ENCODE measurements around the gene PRR11. TPM values are rescaled to one million over a fixed set of nuclear protein-coding genes. Genes with fewer than 3 reads are reported as not detected.
A peak's percentile ranks its signal among the peaks of the same experiment; 100 is the strongest.
"Not testable (repeated sequence)": the region's sequence is repeated elsewhere in the genome, so short reads cannot be mapped to it uniquely, and the experiment has no call there.

PRR11 gene
- total RNA-seq, 3 donors from 2014 or later: 1.8 to 2.3 (median 1.8) TPM

GRCh38 chr17:59167571-59168001 lies 12.0 kb downstream of the PRR11 start:
- Mint-ChIP-seq H3K4me1 (ENCODE audit: low read depth) (peaks cover 4% of the 10 kb centered on the region), H3K27me3 (ENCODE audit: low read depth) (no peaks in the 10 kb centered on the region), H3K9me3 (no peaks in the 10 kb centered on the region), H3K4me3 (no peak overlapping the region), H3K36me3 (ENCODE audit: insufficient read depth) (no peaks in the 10 kb centered on the region)
- ATAC-seq (peak in 1 of 2 donors; percentile 18), DNase-seq (no peak)

- Mint-ChIP-seq H3K4me3 (no peak overlapping the region), H3K4me1 (ENCODE audit: low read depth) (no peaks in the 10 kb centered on the region), H3K9me3 (no peaks in the 10 kb centered on the region), H3K27me3 (ENCODE audit: low read depth) (no peaks in the 10 kb centered on the region), H3K36me3 (ENCODE audit: insufficient read depth) (no peaks in the 10 kb centered on the region)
- DNase-seq (no peak), ATAC-seq (no peak)
These were observed 17.0 kb downstream of the PRR11 start for GRCh38 chr17:59172436-59173004.

GRCh38 chr17:59174671-59175070 lies 19.1 kb downstream of the PRR11 start:
- H3K4me3 Mint-ChIP-seq: no peak overlapping the region
- H3K4me1 Mint-ChIP-seq (ENCODE audit: low read depth): no peaks in the 10 kb centered on the region
- ATAC-seq (no peak), DNase-seq (no peak)
- H3K9me3 Mint-ChIP-seq: no peaks in the 10 kb centered on the region
- no peaks in the 10 kb centered on the region for H3K27me3 Mint-ChIP-seq (ENCODE audit: low read depth)
- no peaks in the 10 kb centered on the region for H3K36me3 Mint-ChIP-seq (ENCODE audit: insufficient read depth)

GRCh38 chr17:59175076-59175475 lies 19.5 kb downstream of the PRR11 start:
- no peak for DNase-seq
- ATAC-seq: no peak
- Mint-ChIP-seq H3K4me3 (no peak overlapping the region), H3K27me3 (ENCODE audit: low read depth) (no peaks in the 10 kb centered on the region), H3K4me1 (ENCODE audit: low read depth) (no peaks in the 10 kb centered on the region), H3K36me3 (ENCODE audit: insufficient read depth) (no peaks in the 10 kb centered on the region), H3K9me3 (no peaks in the 10 kb centered on the region)

- ATAC-seq (no peak), DNase-seq (no peak)
- Mint-ChIP-seq H3K27me3 (ENCODE audit: low read depth) (no peaks in the 10 kb centered on the region), H3K4me3 (no peak overlapping the region), H3K4me1 (ENCODE audit: low read depth) (no peaks in the 10 kb centered on the region), H3K9me3 (no peaks in the 10 kb centered on the region), H3K36me3 (ENCODE audit: insufficient read depth) (no peaks in the 10 kb centered on the region)
These were observed 22.9 kb downstream of the PRR11 start for GRCh38 chr17:59178266-59178985.

- H3K9me3 Mint-ChIP-seq; H3K36me3 Mint-ChIP-seq (ENCODE audit: insufficient read depth); H3K27me3 Mint-ChIP-seq (ENCODE audit: low read depth); H3K4me1 Mint-ChIP-seq (ENCODE audit: low read depth); H3K4me3 Mint-ChIP-seq; DNase-seq; ATAC-seq: not testable (repeated sequence)
These were observed 24.1 kb downstream of the PRR11 start for GRCh38 chr17:59179601-59180000.

- Mint-ChIP-seq H3K4me1 (ENCODE audit: low read depth) (no peaks in the 10 kb centered on the region), H3K4me3 (no peak overlapping the region), H3K9me3 (no peaks in the 10 kb centered on the region), H3K27me3 (ENCODE audit: low read depth) (no peaks in the 10 kb centered on the region), H3K36me3 (ENCODE audit: insufficient read depth) (no peaks in the 10 kb centered on the region)
- ATAC-seq (no peak), DNase-seq (no peak)
These were observed 25.1 kb downstream of the PRR11 start for GRCh38 chr17:59180626-59181025.

GRCh38 chr17:59181481-59181880 lies 25.9 kb downstream of the PRR11 start:
- ATAC-seq (no peak), DNase-seq (no peak)
- H3K36me3 Mint-ChIP-seq (ENCODE audit: insufficient read depth): no peaks in the 10 kb centered on the region
- H3K27me3 Mint-ChIP-seq (ENCODE audit: low read depth): no peaks in the 10 kb centered on the region
- no peak overlapping the region for H3K4me3 Mint-ChIP-seq
- H3K9me3 Mint-ChIP-seq: no peaks in the 10 kb centered on the region
- no peaks in the 10 kb centered on the region for H3K4me1 Mint-ChIP-seq (ENCODE audit: low read depth)

GRCh38 chr17:59185997-59186396 lies 30.5 kb downstream of the PRR11 start:
- no peaks in the 10 kb centered on the region for H3K36me3 Mint-ChIP-seq (ENCODE audit: insufficient read depth)

GRCh38 chr17:59186850-59187249 lies 31.3 kb downstream of the PRR11 start:
- Mint-ChIP-seq H3K4me1 (ENCODE audit: low read depth) (no peaks in the 10 kb centered on the region), H3K36me3 (ENCODE audit: insufficient read depth) (no peaks in the 10 kb centered on the region), H3K4me3 (no peak overlapping the region), H3K27me3 (ENCODE audit: low read depth) (no peaks in the 10 kb centered on the region), H3K9me3 (no peaks in the 10 kb centered on the region)
- DNase-seq (no peak), ATAC-seq (no peak)

More at GRCh38 chr17:59185997-59186396, 30.5 kb downstream of the PRR11 start:
- DNase-seq (no peak), ATAC-seq (no peak)
- Mint-ChIP-seq H3K27me3 (ENCODE audit: low read depth) (no peaks in the 10 kb centered on the region), H3K4me3 (no peak overlapping the region), H3K9me3 (no peaks in the 10 kb centered on the region), H3K4me1 (ENCODE audit: low read depth) (no peaks in the 10 kb centered on the region)

- DNase-seq (no peak), ATAC-seq (no peak)
- Mint-ChIP-seq H3K9me3 (no peaks in the 10 kb centered on the region), H3K36me3 (ENCODE audit: insufficient read depth) (no peaks in the 10 kb centered on the region), H3K4me1 (ENCODE audit: low read depth) (no peaks in the 10 kb centered on the region), H3K27me3 (ENCODE audit: low read depth) (no peaks in the 10 kb centered on the region), H3K4me3 (no peak overlapping the region)
These were observed 35.3 kb downstream of the PRR11 start for GRCh38 chr17:59190806-59191205.

- H3K4me3 Mint-ChIP-seq: no peak overlapping the region
- H3K4me1 Mint-ChIP-seq (ENCODE audit: low read depth): no peaks in the 10 kb centered on the region
- no peaks in the 10 kb centered on the region for H3K27me3 Mint-ChIP-seq (ENCODE audit: low read depth)
- no peak for DNase-seq
- H3K36me3 Mint-ChIP-seq (ENCODE audit: insufficient read depth): no peaks in the 10 kb centered on the region
- no peak for ATAC-seq
- H3K9me3 Mint-ChIP-seq: no peaks in the 10 kb centered on the region
These were observed 37.9 kb downstream of the PRR11 start for GRCh38 chr17:59193336-59193862.

GRCh38 chr17:59199398-59199797 lies 43.9 kb downstream of the PRR11 start:
- no peak for ATAC-seq
- Mint-ChIP-seq H3K27me3 (ENCODE audit: low read depth) (no peaks in the 10 kb centered on the region), H3K9me3 (no peaks in the 10 kb centered on the region), H3K4me1 (ENCODE audit: low read depth) (no peaks in the 10 kb centered on the region), H3K36me3 (ENCODE audit: insufficient read depth) (no peaks in the 10 kb centered on the region), H3K4me3 (no peak overlapping the region)
- no peak for DNase-seq

GRCh38 chr17:59202320-59202719 lies 46.8 kb downstream of the PRR11 start:
- ATAC-seq (no peak), DNase-seq (no peak)
- Mint-ChIP-seq H3K9me3 (no peaks in the 10 kb centered on the region), H3K4me1 (ENCODE audit: low read depth) (no peaks in the 10 kb centered on the region), H3K27me3 (ENCODE audit: low read depth) (no peaks in the 10 kb centered on the region), H3K36me3 (ENCODE audit: insufficient read depth) (no peaks in the 10 kb centered on the region), H3K4me3 (no peak overlapping the region)

- Mint-ChIP-seq H3K27me3 (ENCODE audit: low read depth) (no peaks in the 10 kb centered on the region), H3K4me1 (ENCODE audit: low read depth) (peaks cover 15% of the 10 kb centered on the region), H3K36me3 (ENCODE audit: insufficient read depth) (peaks cover 3% of the 10 kb centered on the region), H3K4me3 (no peak overlapping the region), H3K9me3 (no peaks in the 10 kb centered on the region)
- ATAC-seq (no peak), DNase-seq (no peak)
These were observed 63.8 kb downstream of the PRR11 start for GRCh38 chr17:59219370-59219769.
